ENCODE data around the gene ANKRD52.

DNA sequence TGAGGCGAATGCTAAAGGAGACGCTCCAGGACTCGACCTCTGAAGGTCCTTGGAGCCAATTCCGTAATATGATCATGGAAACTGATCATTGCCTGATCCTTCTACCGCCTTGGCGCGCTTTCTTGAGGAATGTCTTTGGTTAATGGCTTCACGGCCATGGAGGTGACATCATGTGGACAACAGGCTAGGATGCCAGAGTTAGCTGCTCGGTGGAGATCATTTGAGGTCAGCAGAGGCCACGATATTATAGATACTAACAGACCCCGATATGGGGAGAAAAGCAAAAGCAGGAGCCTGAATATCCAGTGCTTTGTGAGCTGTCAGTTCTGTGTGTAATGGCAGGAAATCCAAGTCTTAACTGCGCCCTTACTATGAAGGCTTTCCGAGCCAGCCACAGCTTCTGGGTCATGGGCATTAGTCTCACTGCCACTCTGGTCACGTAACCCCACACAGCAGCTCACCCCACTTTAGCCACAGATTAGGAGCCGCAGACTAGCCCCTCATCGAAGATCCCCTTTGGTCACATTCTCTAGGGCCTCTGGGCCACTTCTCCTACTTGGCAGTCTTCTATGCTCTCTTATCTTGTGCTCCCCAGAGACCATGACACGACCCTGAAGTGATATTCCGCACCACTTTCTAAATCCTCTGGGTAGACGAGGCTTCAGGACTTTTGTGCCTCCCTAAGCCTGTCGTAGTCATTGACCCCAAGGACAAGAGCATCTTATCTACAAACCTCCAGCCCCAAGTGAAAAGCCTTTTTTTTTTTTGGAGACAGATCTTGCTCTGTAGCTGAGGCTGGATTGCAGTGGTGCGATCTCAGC is 42.7 kb upstream of the ANKRD52 start:
- TF ChIP-seq, protein P1, sequence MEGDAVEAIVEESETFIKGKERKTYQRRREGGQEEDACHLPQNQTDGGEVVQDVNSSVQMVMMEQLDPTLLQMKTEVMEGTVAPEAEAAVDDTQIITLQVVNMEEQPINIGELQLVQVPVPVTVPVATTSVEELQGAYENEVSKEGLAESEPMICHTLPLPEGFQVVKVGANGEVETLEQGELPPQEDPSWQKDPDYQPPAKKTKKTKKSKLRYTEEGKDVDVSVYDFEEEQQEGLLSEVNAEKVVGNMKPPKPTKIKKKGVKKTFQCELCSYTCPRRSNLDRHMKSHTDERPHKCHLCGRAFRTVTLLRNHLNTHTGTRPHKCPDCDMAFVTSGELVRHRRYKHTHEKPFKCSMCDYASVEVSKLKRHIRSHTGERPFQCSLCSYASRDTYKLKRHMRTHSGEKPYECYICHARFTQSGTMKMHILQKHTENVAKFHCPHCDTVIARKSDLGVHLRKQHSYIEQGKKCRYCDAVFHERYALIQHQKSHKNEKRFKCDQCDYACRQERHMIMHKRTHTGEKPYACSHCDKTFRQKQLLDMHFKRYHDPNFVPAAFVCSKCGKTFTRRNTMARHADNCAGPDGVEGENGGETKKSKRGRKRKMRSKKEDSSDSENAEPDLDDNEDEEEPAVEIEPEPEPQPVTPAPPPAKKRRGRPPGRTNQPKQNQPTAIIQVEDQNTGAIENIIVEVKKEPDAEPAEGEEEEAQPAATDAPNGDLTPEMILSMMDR (IDR thresholded peaks at IDR 0.05; ENCODE audit: low read depth, low read length) = no peak
- no peak for TF ChIP-seq EZH2phosphoT487 (IDR thresholded peaks at IDR 0.05; ENCODE audit: low read depth)

Measured in OCI-LY3 (cell line).